IMR-90 (cell line): ENCODE measurements around the gene COL18A1. TPM values are rescaled to one million over a fixed set of nuclear protein-coding genes. Genes with fewer than 3 reads are reported as not detected.

Experiments used
- ATAC-seq: fragments of 200-7000 bp; cut with Tn5 transposase; 2 replicates; pipeline ENCODE4 v1.9.1; 2020; ENCODE audit warnings: low read depth, mild to moderate bottlenecking, moderate library complexity
- BruUV-seq: library from RNA; stranded (reverse); fragments of 400-500 nt; replicated peaks from 2 replicates; lab custom pipeline; 2021; lab: Mats Ljungman, UMichigan
- CTCF ChIA-PET: fragments of 300-600 bp; formaldehyde crosslinking; extraction: SDS; loops from one replicate; lab custom pipeline; 2021; ENCODE audit warnings: antibody characterized with exemption; lab: Yijun Ruan, JAX
- POLR2A ChIA-PET: fragments of 300-600 bp; sonication (Branson Sonifier 250); formaldehyde crosslinking; loops from one replicate; lab custom pipeline; 2022; ENCODE audit warnings: antibody characterized with exemption; ENCODE audit not compliant: unreplicated experiment; lab: Charles Lee
- DNase-seq: peaks from one replicate; pipeline ENCODE4 v3.0.0; 2013
- H2AFZ ChIP-seq: replicated peaks from 2 replicates; pipeline ENCODE3; 2013; ENCODE audit warnings: low read length, mild to moderate bottlenecking; ENCODE audit not compliant: poor library complexity
- H2AK5ac ChIP-seq: 2 replicates; pipeline ENCODE4 v1.6.1; 2013; ENCODE audit warnings: low read depth, low read length, inconsistent platforms
- H2AK9ac ChIP-seq: replicated peaks from 2 replicates; pipeline ENCODE3; 2013; ENCODE audit warnings: mild to moderate bottlenecking, low read depth, low read length, moderate library complexity; ENCODE audit not compliant: poor library complexity
- H2BK120ac ChIP-seq: 2 replicates; pipeline ENCODE4 v1.6.1; 2013; ENCODE audit warnings: low read depth, low read length, inconsistent platforms
- H2BK15ac ChIP-seq: 3 replicates; pipeline ENCODE4 v1.6.1; 2013; ENCODE audit warnings: low read depth, low read length, inconsistent platforms
- H2BK20ac ChIP-seq: 2 replicates; pipeline ENCODE4 v1.6.1; 2013; ENCODE audit warnings: low read depth, mild to moderate bottlenecking, inconsistent platforms, low read length, moderate library complexity
- H2BK5ac ChIP-seq: 2 replicates; pipeline ENCODE4 v1.6.1; 2013; ENCODE audit warnings: mild to moderate bottlenecking, low read depth, low read length, inconsistent platforms; ENCODE audit not compliant: poor library complexity, severe bottlenecking
- H3K14ac ChIP-seq: replicated peaks from 2 replicates; pipeline ENCODE4 v1.6.1; 2013; ENCODE audit warnings: low read depth, low read length, inconsistent platforms
- H3K18ac ChIP-seq: 2 replicates; pipeline ENCODE4 v1.6.1; 2013; ENCODE audit warnings: low read depth, low read length, control low read depth
- H3K23ac ChIP-seq: 2 replicates; pipeline ENCODE4 v1.6.1; 2013; ENCODE audit warnings: low read depth, low read length, inconsistent platforms
- H3K27ac ChIP-seq: 2 replicates; pipeline ENCODE4 v1.5.1; 2013; ENCODE audit warnings: mild to moderate bottlenecking, control low read depth, low read length; ENCODE audit not compliant: insufficient read depth
- H3K27me3 ChIP-seq: 2 replicates; pipeline ENCODE4 v1.6.1; 2013; ENCODE audit warnings: low read length; ENCODE audit not compliant: control insufficient read depth, insufficient read depth
- H3K36me3 ChIP-seq: 2 replicates; pipeline ENCODE4 v1.6.1; 2013; ENCODE audit warnings: low read length, mixed read lengths; ENCODE audit not compliant: control insufficient read depth, insufficient read depth
- H3K4ac ChIP-seq: 2 replicates; pipeline ENCODE4 v1.6.1; 2013; ENCODE audit warnings: low read depth, low read length, inconsistent platforms
- H3K4me1 ChIP-seq: 2 replicates; pipeline ENCODE4 v1.6.1; 2013; ENCODE audit warnings: low read length, mixed read lengths; ENCODE audit not compliant: control insufficient read depth, insufficient read depth
- H3K4me2 ChIP-seq: 2 replicates; pipeline ENCODE4 v1.6.1; 2013; ENCODE audit warnings: low read depth, mild to moderate bottlenecking, control low read depth, low read length, moderate library complexity
- H3K4me3 ChIP-seq: 2 replicates; pipeline ENCODE4 v1.5.1; 2013; ENCODE audit warnings: low read depth, mild to moderate bottlenecking, control low read depth, low read length, moderate library complexity; ENCODE audit not compliant: insufficient read depth
- H3K56ac ChIP-seq: 2 replicates; pipeline ENCODE4 v1.6.1; 2013; ENCODE audit warnings: low read length, inconsistent platforms; ENCODE audit not compliant: insufficient read depth; ENCODE audit errors: extremely low read depth
- H3K79me1 ChIP-seq, 2 experiments: 2 replicates each; pipeline ENCODE4 v1.6.1; 2013; ENCODE audit warnings: low read length in 2 of 2, inconsistent platforms in 1 of 2, low read depth in 1 of 2
- H3K9ac ChIP-seq: 2 replicates; pipeline ENCODE4 v1.6.1; 2013; ENCODE audit warnings: low read depth, low read length, control low read depth
- H3K9me1 ChIP-seq: 2 replicates; pipeline ENCODE4 v1.6.1; 2013; ENCODE audit warnings: low read length, inconsistent platforms; ENCODE audit not compliant: insufficient read depth
- H3K9me3 ChIP-seq: 2 replicates; pipeline ENCODE4 v1.6.1; 2013; ENCODE audit warnings: low read length; ENCODE audit not compliant: control insufficient read depth, insufficient read depth
- H4K20me1 ChIP-seq: 2 replicates; pipeline ENCODE4 v1.6.1; 2013; ENCODE audit warnings: low read length, inconsistent platforms; ENCODE audit not compliant: insufficient read depth
- H4K5ac ChIP-seq: 2 replicates; pipeline ENCODE4 v1.6.1; 2013; ENCODE audit warnings: mild to moderate bottlenecking, low read depth, low read length, control low read depth
- H4K8ac ChIP-seq, 2 experiments: 2 replicates each; pipeline ENCODE4 v1.6.1; 2013; ENCODE audit warnings: low read depth in 2 of 2, low read length in 2 of 2, control low read depth in 1 of 2, inconsistent platforms in 1 of 2
- H4K91ac ChIP-seq: 2 replicates; pipeline ENCODE4 v1.6.1; 2013; ENCODE audit warnings: low read depth, low read length, inconsistent platforms; ENCODE audit not compliant: insufficient read depth
- BHLHE40 ChIP-seq: fragments of 150-350 bp; IDR thresholded peaks from 2 replicates; pipeline ENCODE4 v1.6.1; 2016; ENCODE audit warnings: mild to moderate bottlenecking, low read depth, low read length
- CEBPB ChIP-seq: IDR thresholded peaks from 2 replicates; pipeline ENCODE4 v1.6.1; 2012; ENCODE audit warnings: low read depth, low read length, improper control_type of control experiment
- CTCF ChIP-seq: conservative IDR thresholded peaks from 2 replicates; pipeline ENCODE4 v1.5.1; 2012; ENCODE audit warnings: mild to moderate bottlenecking, low read depth, low read length, improper control_type of control experiment
- MXI1 ChIP-seq: IDR thresholded peaks from 2 replicates; pipeline ENCODE4 v1.6.1; 2012; ENCODE audit warnings: low read depth, mild to moderate bottlenecking, low read length, moderate library complexity, borderline replicate concordance
- RAD21 ChIP-seq: IDR thresholded peaks from 2 replicates; pipeline ENCODE4 v1.6.1; 2012; ENCODE audit warnings: low read length, improper control_type of control experiment
- WGBS, 2 experiments: methylation state at CpG; one replicate each; pipeline versions ENCODE4 v1.1.5 to v1.1.7; 2013; ENCODE audit warnings: missing lambda C conversion rate in 2 of 2; ENCODE audit not compliant: insufficient read length in 1 of 2; ENCODE audit errors: extremely low coverage in 2 of 2; 5-methylcytosine and 5-hydroxymethylcytosine counted together
- dilution Hi-C: fragments of 300-500 bp; cut with HindIII; formaldehyde crosslinking; loops from one replicate; pipeline ENCODE4 v1.14.3; 2018; ENCODE audit warnings: low sequenced_read_pairs; ENCODE audit not compliant: unreplicated experiment
- in situ Hi-C: fragments of 300-500 bp; cut with MboI; formaldehyde crosslinking; loops from 3 replicates; pipeline ENCODE4 v1.14.3; 2019; ENCODE audit warnings: low sequenced_read_pairs, inconsistent platforms, mixed read lengths
- intact Hi-C: fragments of 100-400 bp; cut with micrococcal nuclease; formaldehyde crosslinking; loops from 2 replicates; pipeline ENCODE4 v1.10.0; 2022
- polyA plus RNA-seq, 3 experiments: library from polyadenylated mRNA; depleted of rRNA; stranded (reverse); fragments of >200 nt; gene quantifications; 2 replicates each; pipeline ENCODE4 v1.2.3, GENCODE V29; 2012; ENCODE audit warnings: low replicate concordance in 1 of 3
- total RNA-seq: library from RNA; depleted of rRNA; stranded (reverse); fragments of >200 nt; gene quantifications from 2 replicates; pipeline ENCODE4 v1.2.3, GENCODE V29; 2012

COL18A1 gene
- total and polyA plus RNA-seq, 2 of the 4 experiments (the other 2 are of a cell fraction), result 4.3 to 46.7 TPM

- TF ChIP-seq MXI1, result no peak
These were observed 27.8 kb downstream of the COL18A1 start (continued) for GRCh38 chr21:45432575-45433255.

GRCh38 chr21:45433301-45433700 lies 28.3 kb downstream of the COL18A1 start:
- peak overlapping the region; percentile 23 for H3K4me2 ChIP-seq
- CTCF ChIA-PET, result no interaction called here
- in situ Hi-C loops, result no loop called here

More at GRCh38 chr21:45433301-45433700, 28.3 kb downstream of the COL18A1 start:
- TF ChIP-seq RAD21, result no peak
- no peak for TF ChIP-seq BHLHE40
- no peak for TF ChIP-seq CEBPB
- TF ChIP-seq CTCF, result no peak
- Histone ChIP-seq H3K9me3 (no peaks in the 10 kb centered on the region), H3K14ac (no peak overlapping the region), H3K9ac (no peak overlapping the region), H3K36me3 (peaks cover 3% of the 10 kb centered on the region; the same call in 1 of the 2 replicates), H4K5ac (no peak overlapping the region; the same call in 1 of the 2 replicates), H3K27me3 (no peaks in the 10 kb centered on the region), H3K27ac (peak overlapping the region; percentile 62), H3K18ac (peak overlapping the region; percentile 20; the same call in 1 of the 2 replicates), H3K56ac (no peak overlapping the region), H3K4me3 (no peak overlapping the region), H2AK9ac (peak overlapping the region; percentile 68), H3K4me1 (peaks cover 34% of the 10 kb centered on the region), H2BK120ac (no peak overlapping the region), H3K9me1 (peaks cover 21% of the 10 kb centered on the region), H2BK15ac (no peak overlapping the region), H3K4ac (no peak overlapping the region), H2BK20ac (no peak overlapping the region), H4K91ac (peak overlapping the region; percentile 1; the same call in 1 of the 2 replicates), H3K23ac (no peak overlapping the region), H4K20me1 (peaks cover 40% of the 10 kb centered on the region), H2AK5ac (0 out of 2 replicates have a peak overlapping the region, but pooled peaks have one; percentile 17), H3K79me1 (peaks cover 28 to 84% of the 10 kb centered on the region in 2 experiments; a peak in 3 of 4 replicates), H2AFZ (no peak overlapping the region), H2BK5ac (no peak overlapping the region), H4K8ac (peak overlapping the region in 1 of 2 experiments; percentile 2; a peak in 1 of 4 replicates)
- DNase-seq (no peak), ATAC-seq (peak; percentile 3; the same call in 1 of the 2 replicates)
- BruUV-seq, result no TSS peak
- intact Hi-C loops, result no loop called here
- 75% methylated on average over 7 of the region's 8 CpGs; no CpG with 5 or more reads in 1 of the 2 experiments for WGBS, 2 experiments
- POLR2A ChIA-PET, result no interaction called here
- dilution Hi-C loops, result no loop called here
